Putamen (tissue), 1 donor: ENCODE data around the gene CNKSR2.

Experiments
- DNase-seq: peaks from one replicate; pipeline ENCODE4 v3.0.0-alpha.2; 2016; ENCODE audit warnings: low spot score

Gene CNKSR2

DNA sequence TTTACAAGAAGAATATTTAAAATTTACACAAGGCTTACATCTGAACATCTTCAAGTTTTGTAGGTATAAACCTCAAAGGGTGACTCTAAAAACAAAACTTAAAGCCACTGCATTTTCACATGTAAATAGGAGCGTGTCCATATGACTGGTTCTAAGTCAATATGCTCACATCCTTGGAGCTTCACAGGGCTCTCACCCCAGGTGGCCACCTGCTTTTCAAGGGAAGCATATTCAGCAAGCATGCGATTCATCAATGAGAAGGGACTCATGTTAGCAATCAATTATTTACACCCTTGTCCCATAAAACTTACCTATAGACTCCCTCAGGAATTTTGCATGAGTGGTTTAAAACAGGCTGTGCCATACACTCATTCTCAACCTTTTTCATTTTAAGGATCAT is 301.7 kb downstream of the CNKSR2 start:
- DNase-seq, result no peak

DNA sequence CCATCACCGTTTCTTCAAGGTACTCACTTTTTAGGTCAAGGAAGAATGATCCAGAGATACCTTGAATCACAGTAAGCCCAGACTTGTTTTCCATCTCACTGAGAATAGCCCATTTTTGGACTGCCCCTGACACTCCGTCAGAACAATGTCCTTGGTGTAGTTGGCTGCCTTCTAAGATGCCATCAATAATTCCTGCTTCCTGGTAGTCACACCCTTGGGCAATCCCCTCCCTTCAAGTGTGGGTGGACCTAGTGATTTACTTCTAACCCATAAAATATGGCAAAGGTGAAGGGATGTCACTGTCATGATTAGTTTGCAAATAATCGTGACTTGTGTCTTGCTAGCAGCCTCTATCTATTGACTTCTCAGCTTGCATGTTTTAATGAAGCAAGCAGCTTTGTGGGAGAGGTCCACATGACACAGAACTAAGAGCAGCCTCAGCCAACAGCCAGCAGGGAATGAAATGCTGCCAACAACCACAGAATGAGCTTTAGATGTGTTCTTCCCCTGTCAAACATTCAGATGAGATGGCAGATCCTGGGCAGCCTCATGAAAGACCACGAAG is 303.9 kb downstream of the CNKSR2 start:
- no peak for DNase-seq

DNA sequence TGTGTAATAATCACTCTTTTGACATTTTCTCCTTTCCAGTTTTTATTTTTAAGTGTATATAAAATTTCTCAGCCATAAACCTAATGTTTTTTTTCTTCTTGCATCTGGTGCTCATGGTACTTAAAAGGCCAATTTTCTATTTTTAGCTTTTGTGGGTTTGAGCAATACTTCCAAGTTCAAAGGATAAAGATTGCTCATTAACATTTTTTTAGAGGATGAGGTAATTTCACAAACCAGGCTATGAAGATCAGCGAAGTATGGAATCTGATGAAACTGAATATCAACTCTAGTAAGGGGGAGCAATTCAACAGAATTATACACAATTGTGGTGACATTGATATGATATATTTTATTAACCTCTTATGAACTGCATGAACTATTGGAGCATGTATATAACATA is 309.7 kb downstream of the CNKSR2 start:
- DNase-seq, result no peak

DNA sequence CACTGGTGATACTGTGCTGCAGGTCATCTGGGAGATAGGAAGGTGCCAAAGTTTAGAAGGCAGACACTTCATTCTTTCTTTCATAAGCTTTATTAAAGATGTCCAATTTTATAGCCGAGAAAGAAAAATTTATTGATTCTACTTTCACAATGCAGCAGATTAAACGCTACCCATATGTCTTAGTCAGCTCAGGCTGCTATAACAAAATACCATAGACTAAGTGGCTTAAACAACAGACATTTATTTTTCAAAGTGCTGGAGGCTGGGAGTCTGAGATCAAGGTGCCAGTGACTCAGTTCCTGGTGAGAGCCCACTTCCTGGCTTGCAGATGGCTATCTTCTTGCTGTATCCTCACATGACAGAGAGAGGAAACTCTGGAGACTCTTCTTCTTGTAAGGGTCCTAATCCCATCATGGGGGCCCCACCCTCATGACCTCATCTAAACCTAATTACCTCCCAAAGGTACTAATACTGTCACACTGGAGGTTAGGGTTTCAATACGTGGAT is 317.3 kb downstream of the CNKSR2 start:
- no peak for DNase-seq

DNA sequence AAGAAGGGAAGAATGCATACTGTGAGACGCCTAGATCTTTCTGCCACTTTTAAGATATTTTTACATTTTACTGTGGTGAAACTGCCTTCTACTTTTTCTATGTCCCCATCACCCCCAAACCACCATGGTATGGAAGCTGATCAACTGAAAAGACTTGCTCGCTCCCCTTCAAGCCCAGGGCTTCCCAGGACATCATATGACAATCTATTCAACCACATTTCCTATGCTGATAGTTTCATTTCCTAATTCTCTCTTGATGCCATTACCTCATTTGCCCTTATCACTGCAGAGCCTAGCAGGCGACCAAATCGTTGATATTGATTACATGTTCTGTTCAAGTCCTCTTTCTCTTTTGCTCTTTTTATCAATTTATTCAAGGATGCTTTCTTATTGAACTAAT is 324.1 kb downstream of the CNKSR2 start:
- no peak for DNase-seq

DNA sequence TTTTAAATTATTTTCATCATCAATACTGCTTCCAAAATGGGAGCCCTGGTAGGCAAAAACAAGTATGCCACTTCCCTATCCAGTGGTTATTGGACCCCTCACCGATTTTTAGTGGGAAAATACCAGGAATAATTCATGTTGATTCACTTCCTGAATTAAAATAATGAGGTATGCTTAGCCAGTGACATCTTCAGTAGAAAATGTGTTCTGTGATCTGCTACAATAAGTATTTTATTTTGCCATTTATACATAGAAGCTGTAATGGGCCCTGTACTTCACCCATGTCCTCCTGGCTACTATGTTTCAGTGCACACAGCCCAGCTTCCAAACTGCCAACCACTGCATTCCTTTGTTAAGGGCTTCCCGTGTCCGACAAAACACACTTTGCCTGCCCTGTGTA is 324.9 kb downstream of the CNKSR2 start:
- no peak for DNase-seq

DNA sequence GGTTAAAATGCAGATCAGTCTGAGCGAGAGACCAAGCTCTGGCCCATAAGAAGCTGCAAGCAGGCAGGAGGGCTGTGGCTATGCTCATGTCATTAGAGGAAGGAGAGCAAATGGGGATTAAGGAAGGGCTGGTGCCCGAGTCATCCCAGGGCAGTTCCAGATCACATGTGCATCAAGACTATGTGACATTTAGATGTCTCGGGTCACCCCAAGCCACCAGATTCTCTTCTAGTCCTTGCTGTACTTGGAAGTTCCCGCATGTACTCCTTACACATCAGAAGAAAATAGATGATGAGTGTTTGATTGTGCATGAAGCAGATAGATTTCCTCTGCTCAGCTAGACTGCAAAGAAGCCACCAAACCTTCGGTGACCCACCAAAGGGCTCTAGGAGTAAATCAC is 326.1 kb downstream of the CNKSR2 start:
- DNase-seq, result no peak

DNA sequence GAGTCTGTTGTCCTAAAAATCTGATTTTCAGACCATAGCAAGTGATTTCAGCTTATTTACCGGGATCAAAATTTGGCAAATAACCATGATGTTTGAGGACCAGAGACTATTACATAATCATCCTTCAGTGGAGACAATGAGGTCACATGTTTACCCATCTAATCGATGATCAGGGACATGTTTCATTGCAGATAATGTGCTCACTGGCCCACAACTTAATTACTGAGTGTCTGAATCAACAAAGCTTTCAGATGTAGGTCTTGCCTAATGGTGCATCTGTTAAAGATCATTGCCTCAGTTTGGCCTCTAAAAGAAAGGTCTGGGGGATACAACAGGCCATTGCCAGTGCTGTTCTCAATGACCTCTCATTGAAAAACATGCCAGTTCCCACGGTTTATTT is 326.7 kb downstream of the CNKSR2 start:
- no peak for DNase-seq

DNA sequence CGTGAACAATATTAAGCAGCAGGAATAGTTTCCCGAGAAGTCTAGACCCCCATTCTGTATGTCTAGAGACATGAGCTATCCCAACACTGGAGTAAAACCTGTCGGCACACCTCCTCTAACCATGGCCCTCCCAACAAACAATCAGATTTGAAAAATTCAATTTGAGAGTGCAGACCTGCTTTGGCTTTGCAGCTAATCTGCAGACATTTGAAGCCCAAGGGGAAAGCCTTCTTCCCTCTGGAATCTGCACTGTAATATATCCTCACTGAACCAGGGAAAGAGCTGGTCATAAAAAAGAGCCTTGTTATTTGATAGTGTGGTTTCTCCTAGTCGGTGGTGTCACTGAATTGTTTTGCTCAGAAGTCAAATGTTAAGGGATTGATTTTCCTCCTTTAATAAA is 328.5 kb downstream of the CNKSR2 start:
- no peak for DNase-seq
